ENCODE results near the gene ZSCAN30. TPM values are rescaled to one million over a fixed set of nuclear protein-coding genes. Genes with fewer than 3 reads are reported as not detected.

ZSCAN30 gene
- total RNA-seq, 1 donor from 2014 or later, result 12.2 TPM

DNA sequence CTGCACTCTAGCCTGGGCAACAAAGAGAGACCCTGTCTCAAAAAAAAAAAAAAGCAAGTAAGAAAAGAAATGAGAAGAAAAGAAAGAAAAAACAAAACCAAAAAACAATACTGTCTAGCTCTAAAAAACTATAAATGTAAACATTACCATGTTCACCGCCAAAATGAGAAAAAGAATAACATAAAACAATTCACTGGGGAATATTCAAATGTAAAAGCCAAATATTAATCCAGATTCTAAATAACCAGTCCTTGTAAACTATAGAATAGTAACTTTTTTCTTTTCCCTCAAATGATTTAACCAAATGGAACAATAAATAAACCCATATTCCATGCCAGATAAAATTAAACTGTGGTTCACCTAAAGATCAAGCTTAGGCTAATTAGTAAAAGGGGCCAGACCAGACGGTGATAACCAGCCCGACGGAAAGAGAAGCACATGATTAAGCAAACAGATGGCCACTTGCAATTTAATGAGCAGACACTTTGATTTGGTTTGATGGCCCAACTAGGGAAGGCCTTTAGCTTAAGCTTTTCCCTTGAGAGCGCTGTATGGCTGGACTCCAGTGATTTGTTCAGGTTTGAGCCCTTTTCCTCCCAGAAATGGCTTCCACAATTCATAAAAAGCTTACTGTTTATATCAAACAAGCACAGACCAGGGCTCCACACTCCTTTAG, 88.6 kb downstream of the ZSCAN30 start:
- H3K27me3 Mint-ChIP-seq, result peaks cover 3% of the 10 kb centered on the region

More for the DNA sequence above, 88.6 kb downstream of the ZSCAN30 start:
- intact Hi-C loops (cut with micrococcal nuclease), result no loop called here
- Mint-ChIP-seq H3K27ac (no peak overlapping the region), H3K4me1 (no peaks in the 10 kb centered on the region), H3K4me3 (no peak overlapping the region), H3K36me3 (ENCODE audit: low read depth) (no peaks in the 10 kb centered on the region), H3K9me3 (peaks cover 13% of the 10 kb centered on the region)
- no peak for DNase-seq

Other genes starting within 250 kb of the ZSCAN30 start
- gene MAPRE2, start 248.8 kb downstream of the ZSCAN30 start, total RNA-seq, result 46.8 and 52.5 TPM in 2 replicates
- 19.2 and 22.6 TPM in 2 replicates for gene ZNF397, start 49.2 kb downstream of the ZSCAN30 start, total RNA-seq
- gene ZNF24, start 54.2 kb upstream of the ZSCAN30 start, total RNA-seq, result 53.9 and 57.8 TPM in 2 replicates
- gene ZNF396, start 87.1 kb upstream of the ZSCAN30 start, total RNA-seq, result 0.19 and 0.26 TPM in 2 replicates
- 34.7 and 37.6 TPM in 2 replicates for gene INO80C, start 207.7 kb upstream of the ZSCAN30 start, total RNA-seq